Activated effector memory CD4-positive, alpha-beta T cell treated with Interleukin-2 at 50 U/mL for 16 hours (primary cell): ENCODE data around the gene NUP214.

Source experiments
- DNase-seq: peaks from one replicate; pipeline ENCODE4 v3.0.0-alpha.2; 2020

The NUP214 gene

GRCh38 chr9:131125288-131126058 is at the start of gene NUP214:
NUP214 (plus strand) TSS chr9:131125586; CDS start chr9:131125705, 119 bp downstream.
- DNase-seq: peak; percentile 99

GRCh38 chr9:131076347-131077195 is 48.8 kb upstream of the NUP214 start:
- no peak for DNase-seq

GRCh38 chr9:131078427-131079366 is 46.7 kb upstream of the NUP214 start:
- DNase-seq: no peak

- DNase-seq: no peak
These were observed 44.8 kb upstream of the NUP214 start for GRCh38 chr9:131080589-131080988.

GRCh38 chr9:131081868-131082267 is 43.5 kb upstream of the NUP214 start:
- no peak for DNase-seq

GRCh38 chr9:131082774-131083512 is 42.4 kb upstream of the NUP214 start:
- DNase-seq: no peak

- no peak for DNase-seq
These were observed 40.6 kb upstream of the NUP214 start for GRCh38 chr9:131084661-131085369.

GRCh38 chr9:131085370-131086122 is 39.8 kb upstream of the NUP214 start:
- DNase-seq: no peak

GRCh38 chr9:131087354-131087893 is 38.0 kb upstream of the NUP214 start:
- no peak for DNase-seq

- no peak for DNase-seq
These were observed 35.2 kb upstream of the NUP214 start for GRCh38 chr9:131090025-131090787.

- no peak for DNase-seq
These were observed 33.9 kb upstream of the NUP214 start for GRCh38 chr9:131091352-131091992.

GRCh38 chr9:131092030-131092429 is 33.4 kb upstream of the NUP214 start:
- no peak for DNase-seq

- DNase-seq: no peak
These were observed 32.6 kb upstream of the NUP214 start for GRCh38 chr9:131092548-131093440.

- no peak for DNase-seq
These were observed 31.4 kb upstream of the NUP214 start for GRCh38 chr9:131094015-131094414.

- no peak for DNase-seq
These were observed 30.8 kb upstream of the NUP214 start for GRCh38 chr9:131094622-131095021.

- no peak for DNase-seq
These were observed 29.6 kb upstream of the NUP214 start for GRCh38 chr9:131095666-131096268.
